ENCODE results near the gene CCDC182. TPM values are rescaled to one million over a fixed set of nuclear protein-coding genes. Genes with fewer than 3 reads are reported as not detected.
A peak's percentile ranks its signal among the peaks of the same experiment; 100 is the strongest.

CCDC182 gene
- total RNA-seq (not detected), polyA plus RNA-seq (not detected)
- long read RNA-seq, donor 1: 0 reads
- long read RNA-seq, donor 2: 0 reads
- long read RNA-seq, donor 3: 0 reads
- long read RNA-seq, donor 4: 0 reads
- long read RNA-seq, donor 5: 0 reads
- long read RNA-seq, donor 6: 0 reads
- long read RNA-seq, donor 7: 0 reads
- long read RNA-seq, donor 8: 0 reads
- long read RNA-seq, donor 9: 0 reads
- long read RNA-seq, donor 10: 0 reads

- no peak for TF ChIP-seq POLR2A (IDR thresholded peaks at IDR 0.05)
- no peak for TF ChIP-seq CTCF (IDR thresholded peaks at IDR 0.05)
- Histone ChIP-seq H3K27me3 (no peaks in the 10 kb centered on the region), H3K36me3 (replicated peaks in 1 of 2) (no peaks in the 10 kb centered on the region), H3K4me3 (no peak within 1 kb of the TSS), H3K4me1 (replicated peaks in 1 of 2) (peaks cover 0 to 2% of the 10 kb centered on the region in 2 donors), H3K9me3 (replicated peaks in 1 of 3) (no peaks in the 10 kb centered on the region), H3K27ac (no peak within 1 kb of the TSS)
- no peak for DNase-seq
- intact Hi-C loops (cut with DNase I): loop anchor here (5.0 to 10.0 kb wide), 4 partner anchors 70 to 618 kb away; no protein-coding TSS in a partner anchor
- 75 to 96% (median 85%) methylated on average over 3 to 4 of the region's 4 CpGs for WGBS, 4 donors
These were observed at the start of gene CCDC182 for GRCh38 chr17:57745242-57745641. Gene CCDC182 (minus strand): TSS chr17:57745299. CDS start chr17:57745272, 27 bp downstream.

GRCh38 chr17:57794841-57795240 lies 49.7 kb upstream of the CCDC182 start:
- Histone ChIP-seq H3K4me3 (no peak overlapping the region), H3K27me3 (no peaks in the 10 kb centered on the region), H3K4me1 (replicated peaks in 1 of 2) (no peaks in the 10 kb centered on the region), H3K9me3 (replicated peaks in 1 of 3) (no peaks in the 10 kb centered on the region), H3K36me3 (replicated peaks in 1 of 2) (no peaks in the 10 kb centered on the region), H3K27ac (no peak overlapping the region)
- TF ChIP-seq POLR2A (IDR thresholded peaks at IDR 0.05) (no peak), CTCF (IDR thresholded peaks at IDR 0.05) (no peak)
- WGBS, 4 donors: 56 to 68% (median 60%) methylated on average over 2 of the region's 2 CpGs
- intact Hi-C loops (cut with DNase I): no loop called here
- no peak for DNase-seq

GRCh38 chr17:57788725-57789124 lies 43.6 kb upstream of the CCDC182 start:
- no peak for TF ChIP-seq POLR2A (IDR thresholded peaks at IDR 0.05)
- no peak for TF ChIP-seq CTCF (IDR thresholded peaks at IDR 0.05)

GRCh38 chr17:57785022-57785421 lies 39.9 kb upstream of the CCDC182 start:
- intact Hi-C loops (cut with DNase I): no loop called here
- no peaks in the 10 kb centered on the region for H3K27me3 ChIP-seq
- peak overlapping the region in 1 of 5 donors; percentile 82 for H3K27ac ChIP-seq
- no peaks in the 10 kb centered on the region for H3K9me3 ChIP-seq (replicated peaks in 1 of 3)
- no peak overlapping the region for H3K4me3 ChIP-seq
- DNase-seq: peak in 6 of 7 donors; percentile 39 to 83 (median 52)
- TF ChIP-seq POLR2A (IDR thresholded peaks at IDR 0.05) (no peak), CTCF (IDR thresholded peaks at IDR 0.05) (no peak)
- WGBS, 4 donors: 65 to 87% (median 71%) methylated on average over 7 of the region's 7 CpGs
- no peaks in the 10 kb centered on the region for H3K36me3 ChIP-seq (replicated peaks in 1 of 2)
- peaks cover 6 to 27% of the 10 kb centered on the region in 2 donors for H3K4me1 ChIP-seq (replicated peaks in 1 of 2)

More at GRCh38 chr17:57788725-57789124, 43.6 kb upstream of the CCDC182 start:
- Histone ChIP-seq H3K27me3 (no peaks in the 10 kb centered on the region), H3K4me1 (replicated peaks in 1 of 2) (peaks cover 0 to under 1% of the 10 kb centered on the region in 2 donors), H3K9me3 (replicated peaks in 1 of 3) (no peaks in the 10 kb centered on the region), H3K36me3 (replicated peaks in 1 of 2) (no peaks in the 10 kb centered on the region), H3K27ac (no peak overlapping the region), H3K4me3 (no peak overlapping the region)
- no peak for DNase-seq
- 73 to 79% (median 77%) methylated on average over 4 of the region's 4 CpGs for WGBS, 4 donors
- intact Hi-C loops (cut with DNase I): no loop called here
